MV-4-11 (cell line): Measurements from ENCODE around the gene SYNE1.
"Not testable (repeated sequence)": the region's sequence is repeated elsewhere in the genome, so short reads cannot be mapped to it uniquely, and the experiment has no call there.

Experiments used
- DNase-seq: peaks from one replicate; lab custom pipeline; 2025; lab: John Stamatoyannopoulos, UW

Gene SYNE1

DNA sequence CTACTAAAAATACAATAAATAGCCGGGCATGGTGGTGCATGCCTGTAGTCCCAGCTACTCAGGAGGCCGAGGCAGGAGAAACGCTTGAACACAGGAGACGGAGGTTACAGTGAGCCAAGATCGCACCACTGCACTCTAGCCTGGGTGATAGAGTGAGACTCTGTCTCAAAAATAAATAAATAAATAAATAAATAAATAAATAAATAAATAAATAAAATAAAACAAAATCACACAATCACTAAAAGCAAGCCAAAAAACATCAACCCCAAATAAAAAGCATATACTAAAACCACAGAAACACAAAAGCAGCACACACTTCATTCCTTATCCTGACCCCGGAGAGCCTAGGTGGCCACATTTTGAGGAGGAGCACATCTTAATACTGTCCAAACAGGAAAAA is 498.8 kb downstream of the SYNE1 start:
- DNase-seq, result not testable (repeated sequence)

- no peak for DNase-seq
Measured at GRCh38 chr6:152136449-152136825, 500.7 kb downstream of the SYNE1 start.

GRCh38 chr6:152135755-152136448 is 501.3 kb downstream of the SYNE1 start:
- no peak for DNase-seq

- no peak for DNase-seq
Measured at GRCh38 chr6:152130441-152130840, 506.7 kb downstream of the SYNE1 start.

GRCh38 chr6:152129691-152130151 is 507.4 kb downstream of the SYNE1 start:
- DNase-seq, result no peak

DNA sequence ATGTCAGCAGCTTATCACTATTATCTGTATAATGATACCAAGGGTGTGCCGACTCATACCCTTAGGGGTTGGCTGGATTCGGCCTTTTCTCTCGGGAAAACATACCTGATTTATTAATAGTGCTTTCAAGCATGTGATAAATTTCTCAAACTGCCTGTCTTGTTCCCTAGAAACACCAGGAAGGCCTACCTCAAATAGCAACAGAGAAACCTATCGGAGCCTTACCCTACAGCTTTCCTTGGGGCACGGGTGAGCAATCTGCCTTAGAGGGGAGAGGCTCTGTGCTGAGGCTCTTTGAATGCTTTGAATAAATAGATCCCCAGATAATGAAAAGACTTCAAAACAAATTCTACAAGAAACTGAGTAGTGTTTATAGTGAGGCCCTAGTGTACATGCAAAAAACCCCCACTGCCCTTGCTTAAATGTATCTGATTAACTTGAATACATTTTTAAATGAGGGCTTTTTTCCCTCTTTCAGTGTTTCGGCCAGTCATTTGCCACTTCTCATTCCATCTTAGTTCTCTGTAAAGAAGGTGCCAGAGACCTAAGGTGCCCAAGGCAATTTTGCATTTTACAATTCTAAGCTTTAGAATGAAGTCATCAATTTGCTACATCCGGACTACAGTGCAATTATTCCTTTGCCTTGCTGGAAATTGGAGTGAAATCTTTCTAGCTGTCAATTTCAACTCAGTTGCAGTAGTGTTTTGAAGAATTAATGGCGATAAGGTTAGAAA is 509.6 kb downstream of the SYNE1 start:
- DNase-seq, result no peak

DNA sequence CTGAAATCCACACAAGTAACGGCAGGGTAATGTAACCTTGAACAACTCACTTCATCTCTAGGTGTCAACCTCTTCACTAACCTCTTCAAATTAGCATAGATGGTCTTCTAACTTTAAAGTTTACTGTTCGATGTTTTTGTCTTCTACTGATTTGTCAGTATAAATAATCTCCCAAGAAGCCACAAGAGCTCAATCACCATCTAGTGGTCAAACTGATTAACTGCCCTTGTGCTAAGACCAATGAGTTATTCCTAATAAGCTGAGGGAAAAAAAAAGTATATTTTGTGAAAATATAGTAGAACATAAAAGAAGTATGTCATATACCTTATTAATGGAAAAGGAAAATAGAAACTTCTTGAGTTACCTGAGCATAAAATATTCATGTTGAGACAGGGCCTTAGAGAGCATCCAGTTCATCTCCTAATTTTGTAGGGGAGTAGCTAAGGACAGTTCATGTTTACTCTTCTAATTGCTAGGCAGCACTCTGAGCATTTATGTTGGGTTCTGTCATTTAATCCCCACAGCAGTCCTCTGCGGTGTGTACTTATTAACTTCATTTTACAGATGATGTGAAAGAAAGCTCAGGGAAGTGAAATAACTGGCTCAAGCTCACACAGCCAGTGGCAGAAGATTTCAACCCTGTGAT is 512.6 kb downstream of the SYNE1 start:
- peak; percentile 25 for DNase-seq

- DNase-seq, result no peak
Measured at GRCh38 chr6:152123076-152123475, 514.1 kb downstream of the SYNE1 start.

- no peak for DNase-seq
Measured at GRCh38 chr6:152122434-152122833, 514.7 kb downstream of the SYNE1 start.

DNA sequence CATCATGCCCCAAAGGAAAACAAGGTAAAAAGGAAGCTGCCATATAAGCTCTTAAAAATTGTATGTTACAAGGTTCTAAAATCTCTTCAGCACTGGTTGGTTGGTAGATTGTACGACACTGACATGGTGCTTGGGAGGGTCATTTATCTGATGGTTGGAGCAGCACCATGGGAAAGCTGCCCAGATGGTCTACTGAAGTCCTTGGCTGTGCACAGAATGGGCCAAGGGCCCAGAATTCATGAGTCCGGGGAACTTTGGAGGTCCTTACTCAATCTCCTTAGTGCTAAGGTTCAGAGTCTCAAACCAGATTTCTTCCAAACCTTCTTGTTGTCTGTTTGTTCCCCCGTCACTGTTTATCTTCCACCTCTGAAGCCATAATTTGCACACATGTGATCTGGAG is 515.3 kb downstream of the SYNE1 start:
- no peak for DNase-seq

- no peak for DNase-seq
Measured at GRCh38 chr6:152119831-152120230, 517.3 kb downstream of the SYNE1 start.

GRCh38 chr6:152118678-152119077 is 518.5 kb downstream of the SYNE1 start:
- no peak for DNase-seq

DNA sequence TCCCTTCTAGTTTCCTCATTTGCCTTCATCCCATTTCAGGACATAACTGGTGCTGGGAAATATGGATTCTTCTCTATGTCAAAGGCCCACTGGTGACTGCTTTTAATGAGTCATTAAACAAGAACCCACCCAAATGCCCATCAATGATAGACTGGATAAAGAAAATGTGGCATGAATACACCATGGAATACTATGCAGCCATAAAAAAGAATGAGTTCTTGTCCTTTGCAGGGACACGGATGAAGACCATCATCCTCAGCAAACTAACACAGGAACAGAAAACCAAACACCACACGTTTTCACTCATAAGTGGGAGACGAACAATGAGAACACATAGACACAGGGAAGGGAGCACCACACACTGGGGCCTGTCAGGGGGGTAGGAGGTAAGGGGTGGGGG is 518.9 kb downstream of the SYNE1 start:
- no peak for DNase-seq

DNA sequence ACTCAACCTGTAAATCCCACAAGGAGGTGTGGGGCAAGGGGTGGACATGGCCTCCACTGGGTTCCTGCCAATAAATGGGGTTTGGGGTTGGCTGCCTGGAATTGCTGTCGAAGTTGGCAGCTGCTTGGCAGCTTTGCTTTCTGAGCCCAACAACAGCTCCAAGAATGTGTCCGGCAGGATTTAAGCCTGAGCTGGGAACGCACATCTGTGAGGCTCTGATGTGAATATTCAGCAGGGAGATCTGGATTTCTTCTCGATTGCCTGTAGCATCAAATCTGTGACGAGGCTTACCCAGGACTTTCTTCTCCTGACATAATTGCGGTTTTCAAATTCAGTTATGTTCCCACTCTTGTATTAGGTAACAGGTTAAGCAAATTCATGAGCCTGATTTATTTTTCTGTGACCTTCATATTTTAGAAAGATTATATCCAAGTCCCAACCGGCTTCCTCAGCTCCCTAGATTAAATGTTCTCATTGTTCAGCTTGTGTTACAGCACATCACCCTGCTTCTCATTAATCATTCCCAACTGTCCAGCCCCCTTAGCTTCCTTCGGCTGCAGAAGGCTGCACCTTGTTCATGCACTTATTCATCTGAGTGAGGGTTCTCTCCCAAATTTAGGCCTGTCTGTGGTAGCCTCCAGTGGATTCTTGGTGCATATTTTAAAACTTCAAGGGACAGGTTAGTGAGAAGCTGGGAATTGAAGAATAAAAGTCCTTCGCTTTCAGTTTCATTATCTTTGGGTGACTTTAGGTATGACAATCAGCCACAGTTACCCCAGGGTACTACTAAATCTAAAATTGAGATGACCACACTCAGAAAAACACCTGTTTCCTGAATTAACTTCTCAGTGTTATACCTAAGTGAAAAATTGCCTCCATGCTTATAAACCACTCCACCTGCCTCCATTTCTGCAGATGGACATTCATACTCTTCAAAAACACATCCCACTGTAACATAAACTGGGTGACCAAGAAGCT is 519.7 kb downstream of the SYNE1 start:
- no peak for DNase-seq

GRCh38 chr6:152112491-152113261 is 524.5 kb downstream of the SYNE1 start:
- DNase-seq, result no peak

GRCh38 chr6:152110886-152111820 is 526.0 kb downstream of the SYNE1 start:
- DNase-seq, result no peak

DNA sequence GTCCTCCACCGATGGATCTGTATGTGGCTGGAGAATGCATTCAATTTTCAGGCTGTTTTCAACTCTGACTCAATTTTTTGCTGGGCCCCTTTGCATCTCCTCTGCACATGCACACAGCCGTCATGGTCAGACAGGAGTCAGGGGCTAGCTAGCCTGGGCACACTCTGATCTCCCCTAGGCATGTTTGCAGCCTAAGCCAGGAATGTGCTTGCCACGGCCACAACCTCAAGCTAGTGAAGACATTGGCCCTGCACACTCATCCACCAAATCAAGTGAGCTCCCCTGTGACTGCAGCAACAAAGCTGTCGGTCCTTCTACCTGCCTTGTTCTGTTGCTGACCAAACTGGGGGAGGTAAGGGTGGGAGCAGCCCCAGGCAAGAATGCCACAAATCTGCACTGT is 529.2 kb downstream of the SYNE1 start:
- DNase-seq, result no peak

DNA sequence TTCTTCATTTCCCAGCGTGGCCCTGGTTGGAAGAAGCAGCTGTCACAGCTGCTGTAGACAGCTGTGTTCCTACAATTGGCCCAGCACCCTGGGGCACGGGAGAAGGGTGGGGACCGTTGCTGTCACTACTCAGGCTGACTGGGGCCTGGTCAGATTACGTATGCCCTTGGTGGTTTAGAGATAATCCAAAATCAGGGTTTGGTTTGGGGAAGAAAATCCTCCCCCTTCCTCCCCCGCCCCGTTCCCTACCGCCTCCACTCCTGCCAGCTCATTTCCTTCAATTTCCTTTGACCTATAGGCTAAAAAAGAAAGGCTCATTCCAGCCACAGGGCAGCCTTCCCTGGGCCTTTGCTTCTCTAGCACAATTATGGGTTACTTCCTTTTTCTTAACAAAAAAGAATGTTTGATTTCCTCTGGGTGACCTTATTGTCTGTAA is 537.0 kb downstream of the SYNE1 start:
- peak; percentile 81 for DNase-seq

- DNase-seq, result no peak
Measured at GRCh38 chr6:152099446-152100182, 537.5 kb downstream of the SYNE1 start.
